T-helper 2 cell treated with Interferon-gamma antibody and Interleukin-4, amounts not matched to agents 100 ng/mL and 5 ng/mL, for 36 hours (primary cell): ENCODE data around the gene AJAP1. TPM values are rescaled to one million over a fixed set of nuclear protein-coding genes. Genes with fewer than 3 reads are reported as not detected.

Experiments used
- intact Hi-C: fragments of 100-400 bp; cut with micrococcal nuclease; formaldehyde crosslinking; loops from one replicate; pipeline ENCODE4 v1.15.1; 2023
- total RNA-seq: library from RNA; stranded (reverse); gene quantifications from 2 replicates; pipeline ENCODE4 v1.2.3, GENCODE V29; 2022

Gene AJAP1
- total RNA-seq, 1 donor from 2014 or later: 0.07 TPM

GRCh38 chr1:4768553-4768952, 114.1 kb downstream of the AJAP1 start:
- intact Hi-C loops: no loop called here

DNA sequence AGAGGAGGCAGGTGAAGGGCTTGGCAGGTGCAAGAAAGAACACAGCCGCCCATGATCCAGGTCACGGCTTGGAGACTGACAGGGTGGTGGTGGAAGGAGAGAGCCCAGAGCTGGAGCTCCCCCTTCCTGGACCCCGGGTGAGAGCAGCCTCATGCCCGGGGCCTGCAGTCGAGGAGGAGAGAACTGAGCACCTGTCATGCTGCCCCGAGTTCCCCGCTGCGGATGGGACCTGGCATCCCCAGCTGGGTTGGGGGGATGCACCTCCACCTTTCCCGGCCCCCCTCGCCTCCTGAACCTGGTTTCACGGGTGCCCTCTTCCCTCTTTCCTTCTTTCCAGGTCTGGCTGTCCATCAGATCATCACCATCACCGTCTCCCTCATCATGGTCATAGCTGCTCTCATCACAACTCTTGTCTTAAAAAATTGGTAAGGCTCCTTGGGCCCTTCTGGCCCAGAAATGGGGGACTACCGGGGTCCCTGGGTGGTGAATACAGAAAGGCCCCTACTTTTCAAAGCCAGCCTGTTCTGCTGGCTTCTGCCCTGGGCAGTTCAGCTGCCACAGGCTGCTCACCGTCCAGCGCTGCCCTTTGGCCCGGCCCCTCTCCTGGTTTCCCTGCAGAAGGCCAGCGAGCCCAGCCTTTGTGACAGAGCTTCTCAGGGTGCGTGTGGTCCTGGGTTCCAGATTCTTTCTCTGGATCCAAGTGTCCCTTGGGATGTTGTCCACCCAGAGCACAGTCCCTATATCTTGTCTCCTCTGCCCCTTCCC, 115.3 kb downstream of the AJAP1 start:
- intact Hi-C loops: no loop called here

- intact Hi-C loops: no loop called here
These were observed 116.3 kb downstream of the AJAP1 start for GRCh38 chr1:4770713-4771112.

DNA sequence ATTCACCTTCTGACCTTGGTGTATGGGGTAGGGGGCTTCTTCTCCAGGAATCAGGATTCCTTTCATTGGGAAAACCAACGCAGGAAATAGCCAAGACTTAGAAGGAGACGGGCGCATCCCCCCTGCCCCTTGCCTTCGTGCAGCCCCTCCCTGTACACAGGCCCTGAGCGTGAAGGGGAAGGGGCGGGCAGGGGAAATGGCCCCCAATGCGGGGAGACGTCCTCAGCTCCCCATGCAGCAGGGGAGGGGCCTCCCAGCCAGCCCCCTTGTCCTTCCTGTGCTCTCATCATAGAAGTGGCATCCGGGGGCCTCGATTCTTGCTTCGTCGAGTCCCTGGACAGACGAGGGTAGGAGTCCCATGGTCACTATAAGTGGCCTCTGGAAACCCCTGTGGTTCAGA, 116.9 kb downstream of the AJAP1 start:
- intact Hi-C loops: no loop called here

DNA sequence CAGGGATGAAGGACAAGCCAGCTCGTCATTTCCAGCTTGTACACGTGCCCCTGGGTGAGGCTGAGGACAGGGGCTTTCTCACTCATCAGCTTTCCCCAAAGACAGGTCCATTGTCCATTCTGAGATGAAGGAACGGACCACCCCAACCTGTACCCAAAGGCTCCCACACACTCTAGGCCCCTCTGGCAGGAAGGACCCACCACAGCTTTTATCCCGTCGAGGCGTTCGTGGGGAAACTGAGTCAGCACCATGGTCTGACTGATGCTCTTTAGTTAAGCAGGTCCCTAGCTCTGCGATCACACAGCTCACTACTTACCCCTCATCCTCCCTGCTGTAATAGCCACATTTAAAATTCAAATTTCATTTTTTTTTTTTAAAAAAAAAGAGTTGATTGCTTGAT, 117.3 kb downstream of the AJAP1 start:
- intact Hi-C loops: no loop called here

DNA sequence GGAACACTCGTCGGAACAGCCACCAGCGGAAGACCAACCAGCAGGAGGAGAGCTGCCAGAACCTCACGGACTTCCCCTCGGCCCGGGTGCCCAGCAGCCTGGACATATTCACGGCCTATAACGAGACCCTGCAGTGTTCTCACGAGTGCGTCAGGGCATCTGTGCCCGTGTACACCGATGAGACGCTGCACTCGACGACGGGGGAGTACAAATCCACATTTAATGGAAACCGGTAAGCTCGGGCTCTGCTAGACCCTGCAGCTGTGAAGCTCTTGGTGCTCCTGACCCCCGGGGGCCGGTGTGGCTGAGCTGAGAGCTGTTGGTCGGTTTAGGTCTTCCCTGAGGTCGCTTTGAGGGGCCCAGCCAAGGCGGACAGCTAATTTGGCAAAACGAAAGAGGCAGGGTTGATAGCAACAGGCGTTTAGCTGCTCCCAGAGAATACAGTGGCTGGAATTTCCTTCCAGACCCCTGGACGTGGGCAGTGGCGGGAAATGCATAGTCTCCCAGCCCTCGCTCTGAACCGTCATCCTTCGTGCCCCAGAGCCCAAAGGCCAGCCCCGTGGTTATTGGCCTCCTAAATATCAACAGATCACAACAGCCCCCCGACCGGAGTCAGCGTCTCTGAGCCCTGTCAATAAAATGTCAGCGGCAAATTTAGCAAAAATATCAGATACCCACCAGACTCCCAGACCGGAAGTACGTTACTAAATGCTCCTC, 118.0 kb downstream of the AJAP1 start:
- intact Hi-C loops: no loop called here

DNA sequence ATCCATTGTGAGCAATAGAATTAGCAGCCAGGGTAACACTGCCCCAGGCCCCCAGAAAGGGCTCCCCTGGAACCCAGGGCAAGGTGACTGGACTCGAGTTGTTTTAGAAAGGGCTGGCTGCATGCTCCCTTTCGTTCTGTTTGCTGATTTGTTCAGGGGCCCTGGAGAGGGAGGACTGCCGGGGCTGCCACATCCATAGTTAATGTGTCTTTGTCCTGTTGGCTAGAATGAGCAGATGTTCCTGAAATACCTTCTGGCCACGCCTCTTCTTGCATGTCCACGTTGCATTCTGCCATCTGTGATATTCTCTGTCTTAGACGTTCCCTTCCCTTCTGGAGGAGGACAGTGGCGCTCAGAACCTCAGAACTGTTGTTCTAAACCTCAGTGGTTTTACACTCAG, 118.8 kb downstream of the AJAP1 start:
- intact Hi-C loops: no loop called here

DNA sequence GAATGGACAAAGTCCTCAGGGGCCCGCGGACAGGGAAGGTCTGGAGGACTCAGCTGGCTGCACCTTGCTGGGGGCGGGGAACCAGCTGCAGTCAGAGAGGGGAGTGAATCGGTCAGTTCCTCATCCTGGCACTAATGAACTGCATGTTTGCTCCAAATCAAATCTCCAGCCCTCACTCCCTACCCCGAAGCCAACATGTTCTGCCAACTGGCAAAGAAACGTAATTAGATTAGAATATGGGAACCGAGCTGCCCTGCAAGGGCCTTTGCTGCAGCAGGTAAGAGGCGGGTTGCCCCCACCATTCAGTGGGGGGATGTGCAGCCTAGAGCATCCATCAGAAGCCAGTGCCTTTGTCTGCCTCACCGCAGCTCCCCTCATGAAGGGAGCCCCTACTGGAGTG, 121.1 kb downstream of the AJAP1 start:
- intact Hi-C loops: no loop called here

- intact Hi-C loops: no loop called here
These were observed 123.6 kb downstream of the AJAP1 start for GRCh38 chr1:4778056-4778455.

- intact Hi-C loops: no loop called here
These were observed 127.2 kb downstream of the AJAP1 start for GRCh38 chr1:4781646-4782045.

DNA sequence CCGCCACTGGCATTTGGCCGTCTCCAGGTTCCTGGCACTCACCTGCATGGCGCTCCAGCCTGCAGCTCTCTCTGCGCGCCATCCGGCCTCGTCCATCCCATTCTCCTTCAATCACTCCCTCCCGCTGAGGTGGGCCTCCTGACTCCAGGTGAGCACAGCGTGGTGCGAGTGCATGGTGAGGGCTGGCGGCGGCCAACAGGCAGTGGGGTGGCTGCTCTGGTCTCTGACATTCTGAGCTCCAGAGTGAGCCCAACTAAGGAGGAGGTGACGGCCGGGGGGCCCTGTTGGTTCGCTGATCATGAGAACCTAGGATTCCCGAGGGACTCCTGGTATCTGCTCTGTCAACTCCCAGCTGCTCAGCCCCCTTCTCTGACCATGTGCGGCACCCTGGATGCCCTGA, 130.4 kb downstream of the AJAP1 start:
- intact Hi-C loops: no loop called here

DNA sequence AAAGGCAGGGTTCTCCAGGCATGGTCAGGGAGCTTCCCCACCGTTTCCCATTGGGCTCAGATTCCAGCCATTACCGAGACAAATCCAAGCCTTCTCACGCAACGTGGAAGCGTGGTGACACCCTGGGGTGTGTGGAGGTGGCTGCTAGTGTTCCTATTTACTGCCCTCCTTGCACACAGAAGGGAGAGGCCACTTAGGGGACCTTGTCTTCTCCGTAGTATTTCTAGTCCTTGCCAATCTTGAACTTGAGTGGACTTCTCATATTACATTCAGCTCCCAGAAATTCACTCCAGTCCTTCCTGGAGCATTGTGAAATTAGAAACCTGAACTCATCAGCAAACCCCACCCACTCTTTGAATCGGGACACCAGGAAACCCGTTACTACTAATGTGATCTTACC, 131.6 kb downstream of the AJAP1 start:
- intact Hi-C loops: no loop called here

DNA sequence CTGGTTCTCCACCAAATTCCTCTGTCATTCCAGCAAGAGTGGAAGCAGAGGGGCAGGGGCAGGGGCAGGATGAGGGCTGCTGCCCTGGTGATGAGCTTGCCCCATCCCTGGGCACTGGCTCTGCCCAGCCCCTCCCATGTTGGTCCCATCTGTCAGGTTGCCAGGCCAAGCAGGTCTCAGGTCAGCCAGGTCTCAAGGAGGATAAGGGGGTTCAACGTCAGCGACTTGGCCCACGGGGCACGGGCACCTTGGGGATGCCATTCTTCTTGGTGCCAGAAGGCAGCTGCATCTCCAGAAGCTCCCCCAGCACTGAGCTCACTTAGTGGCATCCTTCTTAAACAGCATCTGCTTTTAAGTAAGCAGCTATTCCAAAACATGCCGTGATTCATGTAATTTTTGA, 133.1 kb downstream of the AJAP1 start:
- intact Hi-C loops: no loop called here

DNA sequence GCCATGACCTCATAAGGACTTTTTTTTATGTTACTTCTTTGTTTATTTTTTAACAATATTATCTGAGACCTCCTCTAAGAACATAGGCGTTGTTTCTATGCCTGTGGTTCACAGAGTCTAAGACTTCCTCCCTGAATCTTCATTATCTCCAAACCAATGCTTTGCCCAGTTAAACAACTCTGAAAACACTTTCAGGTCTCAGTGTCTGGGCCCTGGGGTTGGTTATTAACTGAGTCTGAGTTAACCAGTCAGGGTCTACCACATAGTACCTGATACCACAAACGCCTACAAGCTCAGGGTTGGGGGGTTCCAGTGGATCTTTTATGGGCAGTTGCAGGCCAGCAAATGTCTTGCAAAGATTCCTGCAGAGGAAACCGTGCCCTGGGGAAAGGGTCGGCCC, 138.2 kb downstream of the AJAP1 start:
- intact Hi-C loops: no loop called here

GRCh38 chr1:4794020-4794780, 139.8 kb downstream of the AJAP1 start:
- intact Hi-C loops: no loop called here

- intact Hi-C loops: no loop called here
These were observed 142.0 kb downstream of the AJAP1 start for GRCh38 chr1:4796161-4797015.

DNA sequence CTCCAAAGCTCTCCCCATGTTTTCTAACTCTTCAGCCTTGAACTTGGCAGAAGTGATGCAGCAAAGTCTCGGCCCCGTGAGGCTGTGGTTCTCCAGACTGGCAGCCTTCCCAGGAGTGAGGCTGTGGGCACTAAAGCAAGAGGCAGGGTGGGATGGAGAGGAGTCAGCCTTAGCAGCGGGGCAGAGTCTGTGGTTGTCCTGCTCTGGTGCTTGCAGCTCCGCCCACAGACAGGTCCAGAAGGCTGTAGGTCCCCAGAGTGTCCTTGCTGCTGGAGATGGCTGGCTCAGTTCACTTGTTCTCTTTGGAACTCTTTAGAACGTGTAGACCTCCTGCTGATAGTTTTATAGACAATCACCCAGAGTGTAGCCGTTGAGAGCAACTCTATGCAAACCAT, 142.6 kb downstream of the AJAP1 start:
- intact Hi-C loops: no loop called here

- intact Hi-C loops: no loop called here
These were observed 143.0 kb downstream of the AJAP1 start for GRCh38 chr1:4797429-4797828.

DNA sequence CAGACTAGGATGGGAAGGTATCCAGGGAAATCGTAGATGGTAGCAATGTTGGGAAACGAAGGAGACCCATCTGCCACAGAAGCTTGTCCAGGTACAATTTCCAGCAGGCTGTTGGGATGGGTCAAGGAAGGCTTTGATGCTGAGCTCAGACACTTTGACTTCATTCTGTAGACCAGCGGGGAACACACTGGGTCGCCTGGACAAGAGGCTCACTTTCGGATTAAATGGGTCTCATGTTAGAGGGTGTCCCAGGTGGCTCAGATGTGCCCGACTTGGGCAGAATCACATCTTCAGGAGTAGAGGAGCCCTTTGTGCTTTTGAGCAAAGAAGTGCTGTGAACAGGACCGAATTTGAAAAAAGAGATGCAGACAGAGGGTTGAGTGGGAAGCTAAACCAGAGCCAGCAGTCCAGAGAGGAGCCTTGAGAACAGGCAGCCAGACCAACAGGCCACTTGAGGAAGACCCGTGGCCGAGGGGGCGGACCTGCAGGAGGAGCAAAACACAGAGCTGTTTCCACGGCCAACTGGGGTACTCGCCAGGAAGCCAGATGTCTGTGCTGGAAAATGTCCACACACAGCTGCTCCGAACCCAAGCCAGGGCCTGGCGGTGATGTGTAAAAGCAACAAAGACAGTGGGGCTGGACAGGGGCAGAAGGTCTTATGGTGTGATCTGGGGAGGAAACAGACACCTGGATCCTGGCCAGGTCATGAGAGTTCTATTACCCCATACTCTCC, 146.9 kb downstream of the AJAP1 start:
- intact Hi-C loops: no loop called here

GRCh38 chr1:4802024-4802423, 147.6 kb downstream of the AJAP1 start:
- intact Hi-C loops: no loop called here

GRCh38 chr1:4803335-4803734, 148.9 kb downstream of the AJAP1 start:
- intact Hi-C loops: no loop called here
